Bronchial epithelial cell (primary cell): Measurements from ENCODE around the gene IL1RL2. TPM values are rescaled to one million over a fixed set of nuclear protein-coding genes. Genes with fewer than 3 reads are reported as not detected.

Experiments used
- DNase-seq: peaks from one replicate; pipeline ENCODE4 v3.0.0-alpha.2; 2010; ENCODE audit warnings: low read depth
- FAIRE-seq: peaks from 2 replicates; lab custom pipeline; 2011; peaks lifted over from hg19 to GRCh38; lab: Jason Lieb, UNC
- H3K27me3 ChIP-seq: 2 replicates; pipeline ENCODE4 v1.5.1; 2011; ENCODE audit warnings: low read length; ENCODE audit not compliant: control insufficient read depth, insufficient read depth
- H3K36me3 ChIP-seq: 2 replicates; pipeline ENCODE4 v1.5.1; 2011; ENCODE audit warnings: low read length; ENCODE audit not compliant: control insufficient read depth, insufficient read depth
- H3K4me3 ChIP-seq: 2 replicates; pipeline ENCODE4 v1.5.1; 2011; ENCODE audit warnings: mild to moderate bottlenecking, low read depth, low read length, control low read depth
- CTCF ChIP-seq: IDR thresholded peaks from 2 replicates; pipeline ENCODE4 v1.5.1; 2011; ENCODE audit warnings: mild to moderate bottlenecking, moderate library complexity, low read length, control low read depth, inconsistent platforms; ENCODE audit not compliant: insufficient read depth, severe bottlenecking
- total RNA-seq: library from RNA; depleted of rRNA; stranded (reverse); fragments of >200 nt; gene quantifications from 2 replicates; pipeline ENCODE4 v1.2.1, GENCODE V29; 2014

The IL1RL2 gene
- total RNA-seq, 1 donor from 2014 or later = 1.8 TPM

DNA sequence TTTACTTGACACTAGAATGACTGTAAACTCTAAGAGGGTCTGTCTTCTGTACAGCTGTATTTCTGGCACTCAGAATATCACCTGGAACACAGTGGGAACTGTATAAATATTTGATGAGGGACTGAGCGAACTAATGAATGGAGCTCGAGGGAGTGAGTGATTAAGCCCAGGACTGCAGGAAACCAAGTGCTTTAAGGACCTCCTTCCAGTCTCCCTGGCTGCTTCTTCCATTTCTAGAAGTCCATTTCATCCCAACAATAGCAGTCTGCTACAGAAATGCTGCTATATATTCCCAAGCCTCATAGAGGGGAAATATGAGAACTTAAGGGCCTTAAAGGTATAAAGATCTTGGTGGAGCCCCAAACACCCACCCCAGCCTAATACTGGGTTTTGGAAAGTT, 2.8 kb upstream of the IL1RL2 start:
- FAIRE-seq (no peak), DNase-seq (no peak)
- H3K36me3 ChIP-seq = no peaks in the 10 kb centered on the region
- no peak for TF ChIP-seq CTCF
- H3K4me3 ChIP-seq = no peak overlapping the region
- no peaks in the 10 kb centered on the region for H3K27me3 ChIP-seq

- H3K27me3 ChIP-seq = no peaks in the 10 kb centered on the region
- H3K36me3 ChIP-seq = no peaks in the 10 kb centered on the region
- FAIRE-seq (no peak), DNase-seq (no peak)
- TF ChIP-seq CTCF = no peak
- H3K4me3 ChIP-seq = no peak overlapping the region
These were observed 2.3 kb upstream of the IL1RL2 start for GRCh38 chr2:102184568-102184967.

- no peaks in the 10 kb centered on the region for H3K36me3 ChIP-seq
- DNase-seq (no peak), FAIRE-seq (no peak)
- no peak overlapping the region for H3K4me3 ChIP-seq
- no peaks in the 10 kb centered on the region for H3K27me3 ChIP-seq
- peak; percentile 49 for TF ChIP-seq CTCF
These were observed 1.5 kb upstream of the IL1RL2 start for GRCh38 chr2:102185347-102185746.

DNA sequence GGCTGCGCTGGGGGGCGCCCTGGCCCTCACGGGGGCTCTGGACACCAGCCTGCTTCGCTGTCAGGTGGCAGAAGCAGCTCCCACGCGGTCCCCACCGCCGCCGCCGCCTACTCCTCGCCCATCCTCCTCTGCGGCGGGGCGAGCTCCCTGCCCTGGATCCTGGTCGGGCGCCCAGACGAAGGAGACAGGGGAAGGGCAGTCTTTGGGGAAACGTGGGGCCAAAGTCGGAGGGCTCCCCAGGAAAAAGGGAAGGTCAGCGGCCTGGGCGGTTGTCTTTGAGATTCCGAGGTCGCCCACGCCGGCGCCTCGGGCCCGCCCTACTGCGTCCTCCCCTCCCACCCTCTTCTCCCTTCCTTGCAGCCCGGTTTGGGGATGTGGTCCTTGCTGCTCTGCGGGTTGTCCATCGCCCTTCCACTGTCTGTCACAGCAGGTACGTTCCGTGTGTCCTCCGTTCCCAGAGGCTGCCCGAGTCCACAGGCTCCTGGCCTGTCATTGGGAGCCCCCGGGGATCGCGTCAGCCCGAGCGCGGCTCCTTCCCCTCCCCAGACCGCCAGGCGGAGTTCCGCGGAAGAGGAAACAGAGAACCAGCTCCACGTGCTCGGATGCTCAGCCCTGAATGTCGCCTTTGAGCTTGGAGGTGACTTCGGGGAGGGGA, 800 bp downstream of the IL1RL2 start:
- DNase-seq = no peak

DNA sequence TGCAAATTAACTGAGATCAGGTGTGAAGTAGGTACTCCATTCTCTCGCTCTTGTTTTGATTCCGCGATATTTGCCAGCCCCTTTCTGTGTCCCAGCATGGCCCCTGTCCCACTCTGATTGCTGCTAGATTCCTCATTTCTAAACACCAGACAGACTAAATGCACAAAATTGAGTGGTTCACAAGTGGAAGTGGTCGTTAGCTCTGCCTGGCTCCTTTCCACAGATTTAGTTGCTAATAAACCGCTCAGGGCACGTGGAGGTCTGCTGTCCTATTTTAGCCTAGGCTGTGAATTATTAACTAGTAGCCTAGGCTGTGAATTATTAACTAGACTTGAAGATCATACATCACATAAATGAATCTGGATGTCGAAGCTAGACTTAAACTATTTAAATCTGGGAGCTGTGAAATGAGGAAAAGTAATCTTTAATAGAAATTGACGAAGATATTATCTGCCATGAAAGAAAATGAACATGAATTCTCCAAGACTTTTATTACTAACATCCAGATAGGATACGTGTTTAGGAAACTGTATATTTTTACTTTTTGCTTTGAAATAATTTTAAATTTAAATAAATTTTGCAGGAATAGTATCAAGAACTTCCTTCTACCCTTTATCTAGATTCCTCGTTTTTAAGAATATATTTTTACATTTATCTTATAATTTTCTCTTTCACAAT, 3.7 kb downstream of the IL1RL2 start:
- Histone ChIP-seq H3K36me3 (no peaks in the 10 kb centered on the region), H3K27me3 (no peaks in the 10 kb centered on the region), H3K4me3 (no peak overlapping the region)
- no peak for DNase-seq
- FAIRE-seq = no peak
- no peak for TF ChIP-seq CTCF

More for the DNA sequence above, 800 bp downstream of the IL1RL2 start:
- no peak for FAIRE-seq
- Histone ChIP-seq H3K27me3 (no peaks in the 10 kb centered on the region), H3K4me3 (peak overlapping the region; percentile 42), H3K36me3 (no peaks in the 10 kb centered on the region)
- peak; percentile 53 for TF ChIP-seq CTCF
